Measurements from ENCODE around the gene COX4I2.
A peak's percentile ranks its signal among the peaks of the same experiment; 100 is the strongest.

COX4I2 gene

DNA sequence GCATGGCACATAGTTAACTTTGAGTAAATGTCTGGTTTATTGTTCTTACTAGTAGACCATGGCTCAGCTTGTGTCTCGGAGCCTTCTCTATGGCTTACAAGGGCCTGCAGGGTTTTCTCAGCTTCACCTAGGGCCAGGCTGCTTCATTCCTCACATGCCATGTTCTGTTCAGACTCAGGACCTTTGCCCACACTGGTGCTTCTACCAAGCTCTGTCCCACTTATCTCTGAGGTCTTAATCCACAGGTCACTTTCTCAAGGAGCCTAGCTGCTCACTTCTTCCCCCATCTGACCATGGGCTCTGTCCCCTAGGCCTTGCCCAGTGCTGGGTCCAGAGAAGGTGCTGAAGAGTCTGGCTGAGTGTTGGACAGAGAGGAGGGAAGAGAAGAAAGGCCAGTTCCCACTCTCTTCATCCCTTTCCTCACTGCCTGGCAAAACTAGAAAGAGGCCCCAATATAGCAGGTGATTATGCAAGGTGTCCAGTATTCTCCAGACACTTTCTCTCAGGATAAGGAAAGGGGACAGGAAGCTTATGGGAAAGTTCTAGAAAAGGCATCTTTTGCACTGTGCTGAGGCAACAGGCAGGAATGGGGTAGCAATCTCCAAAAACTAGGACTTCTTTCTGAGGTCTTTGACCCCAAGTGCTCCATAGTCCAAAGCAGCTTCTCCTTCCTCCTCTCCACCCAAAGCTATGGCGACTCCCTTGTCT lies 40.0 kb downstream of the COX4I2 start:
- H3K27ac ChIP-seq: peak overlapping the region; percentile 88
- TF ChIP-seq, protein P1, sequence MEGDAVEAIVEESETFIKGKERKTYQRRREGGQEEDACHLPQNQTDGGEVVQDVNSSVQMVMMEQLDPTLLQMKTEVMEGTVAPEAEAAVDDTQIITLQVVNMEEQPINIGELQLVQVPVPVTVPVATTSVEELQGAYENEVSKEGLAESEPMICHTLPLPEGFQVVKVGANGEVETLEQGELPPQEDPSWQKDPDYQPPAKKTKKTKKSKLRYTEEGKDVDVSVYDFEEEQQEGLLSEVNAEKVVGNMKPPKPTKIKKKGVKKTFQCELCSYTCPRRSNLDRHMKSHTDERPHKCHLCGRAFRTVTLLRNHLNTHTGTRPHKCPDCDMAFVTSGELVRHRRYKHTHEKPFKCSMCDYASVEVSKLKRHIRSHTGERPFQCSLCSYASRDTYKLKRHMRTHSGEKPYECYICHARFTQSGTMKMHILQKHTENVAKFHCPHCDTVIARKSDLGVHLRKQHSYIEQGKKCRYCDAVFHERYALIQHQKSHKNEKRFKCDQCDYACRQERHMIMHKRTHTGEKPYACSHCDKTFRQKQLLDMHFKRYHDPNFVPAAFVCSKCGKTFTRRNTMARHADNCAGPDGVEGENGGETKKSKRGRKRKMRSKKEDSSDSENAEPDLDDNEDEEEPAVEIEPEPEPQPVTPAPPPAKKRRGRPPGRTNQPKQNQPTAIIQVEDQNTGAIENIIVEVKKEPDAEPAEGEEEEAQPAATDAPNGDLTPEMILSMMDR (conservative IDR thresholded peaks at IDR 0.05): no peak

DNA sequence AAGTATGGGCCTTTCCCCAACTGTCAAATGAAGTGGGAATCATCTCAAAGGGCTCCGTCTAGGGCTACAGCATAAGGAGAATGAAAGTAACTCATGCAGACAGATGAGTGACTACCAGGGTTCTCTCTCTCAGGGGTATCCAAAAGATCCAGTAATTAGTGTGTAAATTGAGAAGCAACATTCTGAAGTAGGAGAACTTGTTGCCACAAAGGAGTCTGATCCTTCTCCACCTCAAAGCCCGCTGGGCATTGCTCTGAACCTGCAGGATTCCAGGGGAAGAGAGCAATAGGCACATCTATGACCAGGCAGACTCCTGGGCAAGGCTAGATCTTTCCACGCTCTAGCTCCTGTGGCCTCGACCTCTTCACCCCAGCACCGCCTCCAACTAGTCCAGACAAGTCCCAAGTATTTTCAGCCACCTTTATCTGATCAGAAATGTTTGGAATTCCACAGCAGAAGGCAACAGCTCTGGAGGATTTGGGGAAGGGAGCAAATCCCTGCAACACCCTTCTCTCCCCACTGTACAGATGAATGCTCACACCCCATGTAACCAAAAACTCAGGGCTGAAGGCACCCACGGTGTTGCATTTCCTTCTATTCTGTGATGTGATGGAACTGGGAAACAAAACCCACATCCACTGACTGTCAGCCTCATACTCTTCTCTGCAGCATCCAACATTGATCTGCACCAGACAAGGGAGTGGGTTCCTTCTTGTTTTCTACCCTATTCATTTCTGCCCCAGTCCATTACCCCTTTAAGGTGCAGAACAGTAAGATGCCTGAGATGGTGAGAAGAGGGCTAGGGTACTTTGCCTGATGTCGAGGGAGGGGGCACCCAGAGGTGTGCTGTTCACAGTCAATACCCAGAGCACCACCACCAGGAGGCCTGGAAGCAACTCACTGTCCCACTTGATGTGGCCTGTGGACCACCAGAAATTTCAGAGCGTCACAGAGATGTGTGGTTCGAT lies 41.0 kb downstream of the COX4I2 start:
- peak overlapping the region; percentile 88 for H3K27ac ChIP-seq
- TF ChIP-seq, protein P1 (conservative IDR thresholded peaks at IDR 0.05): no peak

DNA sequence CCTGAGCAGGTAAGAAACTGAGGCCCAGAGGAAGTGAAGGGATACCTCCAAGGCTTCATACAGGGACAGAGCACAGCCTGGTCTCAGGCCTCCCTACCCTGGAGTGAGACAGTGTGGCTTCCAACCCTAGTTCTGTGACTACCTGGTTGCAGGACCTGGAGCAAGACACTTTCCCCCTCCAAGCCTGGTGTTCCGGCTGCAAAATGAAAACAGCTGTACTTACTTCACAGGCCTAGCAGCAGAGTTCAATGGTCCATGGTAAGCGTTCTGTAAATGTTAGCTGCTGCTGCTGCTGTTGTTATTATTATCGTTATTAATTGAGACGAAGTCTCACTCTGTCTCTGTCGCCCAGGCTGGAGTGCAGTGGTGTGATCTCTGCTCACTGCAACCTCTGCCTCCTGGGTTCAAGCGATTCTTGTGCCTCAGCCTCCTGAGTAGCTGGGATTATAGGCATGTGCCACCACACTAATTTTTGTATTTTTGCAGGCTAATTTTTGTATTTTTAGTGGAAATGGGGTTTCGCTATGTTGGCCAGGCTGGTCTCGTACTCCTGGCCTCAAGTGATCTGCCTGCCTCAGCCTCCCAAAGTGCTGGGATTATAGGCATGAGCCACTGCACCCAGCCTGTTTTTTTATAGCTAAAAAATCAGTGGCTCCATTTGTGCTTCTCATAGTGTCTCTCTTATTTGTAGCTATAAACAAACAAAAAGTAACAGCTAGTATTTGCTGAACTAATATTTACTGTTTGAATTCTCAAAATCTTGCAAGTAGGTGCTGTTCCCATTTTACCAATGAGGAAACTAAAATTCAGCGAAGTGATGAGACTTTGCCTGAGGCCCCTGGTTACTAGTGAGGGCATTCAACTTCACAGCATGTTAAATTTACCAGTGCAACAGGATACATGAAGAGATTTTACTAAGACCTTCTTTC lies 41.9 kb downstream of the COX4I2 start:
- H3K27ac ChIP-seq: peak overlapping the region; percentile 88

DNA sequence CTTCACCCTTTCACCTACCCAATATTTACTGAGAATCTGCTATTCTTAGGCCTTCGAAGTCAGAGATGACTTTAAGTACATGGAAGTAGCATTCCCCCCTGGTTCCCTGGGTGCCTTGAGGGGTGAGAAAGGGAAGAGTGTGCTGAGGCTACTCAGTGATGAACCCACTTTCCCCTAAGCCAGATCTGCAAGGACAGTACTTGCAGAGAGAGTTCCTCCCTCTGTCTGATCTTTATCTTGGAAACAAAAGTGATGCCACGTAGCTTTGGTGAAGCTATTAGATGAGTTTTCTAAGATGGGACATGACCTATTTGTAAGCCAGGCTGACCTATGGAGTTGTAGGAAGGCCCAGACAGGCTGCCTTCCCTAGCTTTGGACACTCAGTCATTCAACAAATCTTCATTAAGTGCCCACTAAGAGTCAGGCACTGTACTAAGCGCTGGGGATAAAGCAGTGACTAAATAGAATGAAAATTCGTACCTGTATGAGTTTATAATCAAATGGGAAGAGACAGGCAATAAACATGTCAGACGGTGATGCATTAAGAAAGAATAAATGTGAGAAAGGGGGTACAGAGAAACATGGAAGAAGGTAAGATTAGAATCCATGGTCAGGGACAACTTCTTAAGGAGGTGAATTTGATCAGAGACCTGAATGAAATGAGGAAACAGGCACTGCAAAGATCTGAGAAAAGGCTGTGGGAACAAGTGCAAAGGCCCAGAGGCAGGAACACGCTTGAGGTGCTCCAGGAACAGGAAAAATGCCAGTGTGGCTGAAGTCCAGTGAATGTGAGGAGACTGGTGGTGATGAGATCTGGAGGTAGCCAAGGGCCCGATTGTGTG lies 42.8 kb downstream of the COX4I2 start:
- H3K27ac ChIP-seq: peak overlapping the region; percentile 88
- TF ChIP-seq, protein P1 (conservative IDR thresholded peaks at IDR 0.05): no peak

More for the DNA sequence above, 41.9 kb downstream of the COX4I2 start:
- TF ChIP-seq, protein P1 (conservative IDR thresholded peaks at IDR 0.05): no peak

DNA sequence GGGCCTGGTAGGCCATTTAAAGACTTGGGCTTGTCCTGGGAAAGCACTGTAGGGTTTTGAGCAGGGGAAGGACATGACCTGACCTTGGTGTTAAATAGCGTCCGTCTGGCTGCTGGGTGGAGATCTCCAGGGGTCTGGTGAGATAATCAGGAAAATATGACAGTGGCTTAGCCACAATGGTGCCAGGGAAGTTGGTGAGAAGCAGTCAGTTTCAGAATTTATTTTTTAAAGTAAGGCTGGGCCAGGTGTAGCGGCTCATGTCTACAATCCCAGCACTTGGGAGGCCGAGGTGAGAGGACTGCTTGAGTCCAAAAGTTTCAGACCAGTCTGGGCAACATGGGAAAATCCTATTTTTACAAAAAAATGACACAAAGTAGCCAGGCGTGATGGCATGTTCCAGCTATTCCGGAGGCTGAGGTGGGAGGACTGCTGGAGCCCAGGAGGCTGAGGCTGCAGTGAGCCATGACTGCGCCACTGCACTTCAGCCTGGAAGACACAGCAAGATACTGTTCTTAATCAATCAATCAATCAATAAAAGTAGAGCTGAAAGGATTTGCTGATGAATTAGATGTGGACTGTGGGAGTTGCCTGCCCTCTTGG lies 43.5 kb downstream of the COX4I2 start:
- TF ChIP-seq, protein P1 (conservative IDR thresholded peaks at IDR 0.05): no peak
- peak overlapping the region; percentile 88 for H3K27ac ChIP-seq

DNA sequence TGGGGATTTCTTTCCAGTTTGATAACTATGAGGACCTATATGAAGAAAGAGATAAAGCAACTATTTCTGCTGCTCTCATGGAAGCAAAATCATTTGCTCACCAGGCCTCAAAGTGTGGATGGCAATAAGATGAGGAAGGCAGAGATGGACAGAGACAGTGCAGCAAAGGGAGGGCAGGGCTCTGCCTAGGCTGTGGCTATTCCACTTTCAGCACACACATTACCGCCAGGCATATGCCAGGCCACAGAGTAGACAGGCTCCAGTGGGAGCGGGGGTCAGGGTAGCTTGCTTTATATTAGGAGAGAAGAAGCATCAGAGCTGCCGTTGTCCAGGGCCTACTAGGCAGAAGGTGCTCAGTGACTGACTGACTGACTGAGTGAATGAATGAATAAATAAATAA lies 44.1 kb downstream of the COX4I2 start:
- H3K27ac ChIP-seq: peak overlapping the region; percentile 88
- TF ChIP-seq, protein P1 (conservative IDR thresholded peaks at IDR 0.05): no peak
